ENCODE results near the gene NACC1.

Gene NACC1

DNA sequence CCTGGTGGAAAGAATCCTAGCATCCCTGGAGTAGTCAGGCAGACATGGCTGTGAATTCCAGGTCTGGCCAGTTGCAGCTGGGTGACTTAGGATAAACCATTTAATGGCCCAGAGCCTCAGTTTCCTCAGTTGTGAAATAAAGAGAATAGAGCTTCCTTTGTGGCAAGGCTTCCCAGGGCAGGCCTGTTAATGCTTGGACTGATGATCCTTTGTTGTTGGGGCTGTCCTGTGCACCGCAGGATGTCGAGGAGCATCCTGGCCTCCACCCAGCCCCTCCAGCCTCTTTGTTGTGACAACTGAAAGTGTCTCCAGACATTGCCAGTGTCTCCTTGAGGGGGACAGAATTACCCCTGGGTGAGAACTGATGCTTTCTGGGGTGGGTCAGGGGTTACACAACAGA, 31.7 kb upstream of the NACC1 start:
- H3K4me3 ChIP-seq (ENCODE audit: low read depth, low read length): no peak overlapping the region
- DNase-seq (ENCODE audit: low read depth): no peak

DNA sequence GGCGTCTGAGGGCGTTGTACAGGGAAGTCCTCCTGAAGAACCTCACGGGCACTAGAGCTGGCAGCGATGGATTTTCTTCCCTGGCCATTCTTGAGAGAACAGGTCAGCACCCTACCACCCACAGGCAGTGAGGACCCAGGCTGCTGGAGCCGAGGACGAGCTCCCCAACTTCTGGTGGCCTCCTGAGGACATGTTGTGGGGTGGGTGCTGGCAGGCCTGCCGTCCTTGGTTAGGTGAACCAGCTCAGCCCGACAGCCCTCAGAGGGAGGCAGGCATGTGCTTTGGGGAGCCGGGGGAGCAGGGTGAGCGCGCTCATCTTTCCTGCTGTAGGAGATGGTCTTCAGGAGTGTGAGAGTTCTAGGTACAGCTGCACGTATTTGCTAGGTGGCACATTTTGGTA, 30.8 kb upstream of the NACC1 start:
- DNase-seq (ENCODE audit: low read depth): no peak
- H3K4me3 ChIP-seq (ENCODE audit: low read depth, low read length): no peak overlapping the region

DNA sequence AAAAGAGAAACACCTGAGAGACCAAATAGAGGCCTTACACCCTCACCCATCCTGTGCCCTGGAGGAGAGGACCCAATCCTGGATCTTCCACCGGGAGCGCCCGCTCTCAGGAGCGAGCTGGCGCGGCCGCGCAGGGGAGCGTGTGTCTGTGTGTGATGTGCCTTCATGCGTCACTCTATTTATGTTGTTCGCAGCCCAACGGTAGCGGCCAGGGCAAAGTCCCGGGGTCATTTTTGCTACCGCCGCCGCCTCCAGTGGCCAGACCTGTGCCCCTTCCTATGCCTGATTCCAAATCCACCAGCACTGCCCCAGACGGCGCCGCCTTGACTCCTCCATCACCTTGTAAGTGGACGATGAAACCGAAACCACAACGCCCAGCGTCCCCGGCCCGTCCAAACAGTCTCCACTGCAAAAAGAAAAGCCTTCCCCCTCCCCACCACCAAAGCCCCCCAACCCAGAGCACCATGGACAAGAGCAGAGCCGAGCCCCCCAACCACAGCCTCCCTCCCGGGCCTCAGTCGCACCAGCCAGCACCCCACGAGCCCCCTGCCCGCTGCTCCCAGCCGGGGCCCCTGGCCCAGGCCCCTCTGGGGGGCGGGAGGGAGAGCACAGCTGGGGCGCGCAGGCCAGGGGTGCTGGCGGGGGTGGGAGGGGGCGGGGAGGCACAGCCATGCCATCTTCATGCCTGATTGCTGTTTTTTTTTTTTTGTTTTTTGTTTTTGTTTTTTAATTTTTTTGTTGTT, 30.1 kb upstream of the NACC1 start:
- DNase-seq (ENCODE audit: low read depth): no peak
- H3K4me3 ChIP-seq (ENCODE audit: low read depth, low read length): no peak overlapping the region

DNA sequence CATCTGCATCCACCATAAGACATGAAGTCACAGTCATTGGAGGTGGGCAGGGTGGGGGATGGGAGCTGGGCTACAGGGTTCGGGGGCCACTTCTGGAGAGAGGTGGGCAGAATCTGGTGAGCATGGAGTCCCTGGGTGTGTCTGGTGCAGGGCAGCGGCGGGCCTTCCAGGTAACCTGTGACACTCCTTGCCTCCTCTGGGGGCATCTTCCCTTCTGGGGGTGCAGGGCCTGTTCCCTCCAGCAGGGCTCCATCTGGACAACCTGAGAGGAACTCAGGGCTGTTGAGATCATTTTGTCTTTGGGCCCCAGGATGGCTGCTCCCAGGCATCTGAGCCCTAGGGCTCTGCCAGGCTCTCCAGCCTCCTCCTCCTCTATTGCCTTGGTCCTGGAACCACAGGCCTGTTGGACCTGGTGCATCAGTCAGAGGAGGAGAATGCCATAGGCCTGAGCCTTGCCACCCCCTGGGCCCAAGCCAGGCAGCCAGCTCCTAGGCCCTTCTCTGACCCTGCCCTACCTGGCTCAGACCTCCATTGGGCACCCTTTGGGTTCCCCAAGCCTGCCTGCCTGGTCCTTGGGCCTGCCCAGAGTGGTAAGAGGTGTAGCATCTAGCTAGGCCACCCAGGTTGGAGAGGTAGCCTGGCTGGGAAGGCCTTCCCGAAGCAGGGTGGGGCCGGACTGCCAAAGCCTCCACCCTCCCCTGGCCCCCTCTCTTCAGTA, 28.8 kb upstream of the NACC1 start:
- DNase-seq (ENCODE audit: low read depth): no peak

DNA sequence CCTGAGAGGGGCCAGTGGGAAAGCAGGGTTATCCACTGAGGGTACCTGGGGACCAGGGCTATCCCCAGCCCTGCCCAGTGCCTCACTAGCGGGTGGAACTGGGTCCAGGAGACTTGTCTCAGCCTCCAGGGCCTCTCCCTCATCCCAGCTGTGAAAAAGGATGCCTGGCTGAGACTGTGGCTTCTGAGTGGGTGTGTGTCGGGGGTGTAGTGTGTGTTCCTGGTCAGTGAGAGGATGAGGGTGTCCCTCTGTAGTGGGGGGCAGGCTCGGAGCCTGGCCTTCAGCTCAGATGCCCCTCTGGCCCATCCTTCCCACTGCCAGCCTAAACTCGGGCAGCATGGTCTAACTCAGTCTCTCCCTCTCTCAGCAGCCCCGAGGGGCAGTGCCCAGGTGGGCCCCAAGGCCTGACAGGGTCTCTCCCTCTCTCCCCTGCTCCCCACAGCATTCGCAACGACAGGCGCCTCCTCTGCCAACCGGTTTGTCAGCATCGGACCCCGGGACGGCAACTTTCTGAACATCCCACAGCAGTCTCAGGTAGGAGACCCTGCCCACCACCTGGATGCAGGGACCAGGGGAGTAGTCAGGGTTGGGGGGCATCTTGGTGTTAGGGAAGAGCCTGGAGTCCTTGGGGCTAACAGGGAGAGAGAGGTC, 28.1 kb upstream of the NACC1 start:
- DNase-seq (ENCODE audit: low read depth): no peak
- no peak overlapping the region for H3K4me3 ChIP-seq (ENCODE audit: low read depth, low read length)

More for the DNA sequence above, 28.8 kb upstream of the NACC1 start:
- H3K4me3 ChIP-seq (ENCODE audit: low read depth, low read length): no peak overlapping the region

DNA sequence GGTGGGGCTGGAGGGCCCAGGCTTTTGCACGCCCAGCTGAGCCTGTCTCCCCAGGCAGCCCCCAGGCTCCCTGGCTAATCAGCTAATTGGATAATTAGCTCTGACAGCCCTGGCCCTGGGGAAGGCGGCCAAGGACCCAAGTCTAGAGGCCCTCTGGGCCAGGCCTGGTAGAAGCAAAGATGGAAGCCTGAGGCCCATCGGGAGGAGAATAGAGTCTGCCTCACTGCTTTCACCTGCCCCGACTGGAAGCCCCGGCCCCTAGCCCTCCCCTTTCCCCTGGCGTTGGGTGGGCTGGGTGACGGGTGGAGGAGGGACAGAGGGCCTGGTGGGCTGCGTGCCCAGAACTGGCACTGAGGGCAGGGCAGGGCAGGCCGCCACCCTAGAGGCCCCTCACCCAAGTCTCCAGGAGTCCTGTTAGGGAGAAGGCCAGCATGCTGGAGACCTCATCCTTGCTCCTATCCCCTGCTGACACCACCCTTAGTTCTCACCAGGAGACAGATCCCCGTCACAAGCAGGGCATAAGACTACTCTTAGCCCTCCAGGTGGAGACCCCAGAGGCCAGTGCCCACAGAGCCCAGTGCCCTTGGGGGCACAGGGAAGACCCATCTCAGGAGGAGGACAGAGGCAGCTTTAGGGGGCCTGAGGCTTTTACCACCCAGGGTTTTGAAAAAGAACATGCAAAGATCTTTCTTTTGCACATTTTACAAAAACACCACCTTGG, 27.4 kb upstream of the NACC1 start:
- DNase-seq (ENCODE audit: low read depth): no peak
- H3K4me3 ChIP-seq (ENCODE audit: low read depth, low read length): no peak overlapping the region

DNA sequence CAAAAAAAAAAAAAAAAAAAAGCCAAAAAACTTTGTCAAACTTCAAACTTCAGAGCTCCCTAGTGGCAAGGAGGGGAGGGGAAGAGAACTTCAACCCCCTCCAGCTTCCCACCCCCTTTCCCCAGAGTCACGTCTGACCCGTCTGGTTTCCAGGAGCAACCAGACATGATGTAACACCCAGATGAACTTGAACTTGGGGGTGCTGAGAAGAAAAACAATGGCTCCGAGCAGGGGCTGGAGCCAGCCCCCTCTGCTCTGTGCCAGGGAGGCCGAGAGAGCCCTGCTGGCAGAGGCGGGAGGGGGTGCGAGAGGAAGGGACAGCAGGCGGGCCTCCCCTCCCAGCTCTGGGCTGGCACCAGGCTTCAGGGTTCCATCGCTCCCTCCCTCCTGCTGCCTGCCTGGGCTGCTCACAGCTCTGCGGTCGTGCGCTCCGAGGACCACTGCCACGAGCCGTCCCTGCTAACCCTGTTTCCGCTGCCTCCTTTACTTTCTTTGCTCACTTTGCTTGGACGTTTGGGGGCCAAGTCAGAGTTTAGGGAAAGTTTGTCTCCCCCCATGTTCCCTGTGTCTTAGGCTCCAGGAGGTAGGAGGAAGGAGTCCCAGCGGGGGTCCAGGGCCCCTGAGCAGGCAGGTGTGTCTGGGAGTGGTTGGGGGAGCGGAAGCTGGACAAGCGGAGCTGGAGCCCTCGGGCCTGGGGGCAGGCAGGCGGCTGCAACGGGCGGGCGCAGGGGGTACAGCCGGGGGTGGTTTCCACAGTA, 26.5 kb upstream of the NACC1 start:
- no peak overlapping the region for H3K4me3 ChIP-seq (ENCODE audit: low read depth, low read length)
- peak; percentile 81 for DNase-seq (ENCODE audit: low read depth)

DNA sequence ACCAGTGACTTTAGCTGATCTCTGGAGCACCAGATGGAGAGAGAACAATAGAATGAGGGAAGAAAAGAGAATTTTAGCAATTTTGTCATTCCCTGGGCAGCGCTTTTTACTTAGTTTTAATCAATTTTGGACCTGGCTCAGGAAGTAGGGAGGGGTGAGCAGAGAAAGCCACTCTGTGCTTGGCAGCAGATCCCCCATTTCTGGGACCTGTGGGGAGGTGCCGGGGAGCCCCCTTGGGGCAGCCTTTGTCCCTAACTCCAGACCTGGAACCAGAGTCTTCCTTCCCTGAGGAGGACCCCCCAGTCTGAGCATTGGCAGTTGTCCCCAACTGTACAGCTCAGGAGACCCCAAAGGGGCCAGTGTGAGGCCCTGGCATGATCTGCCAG, 25.9 kb upstream of the NACC1 start:
- DNase-seq (ENCODE audit: low read depth): no peak
- no peak overlapping the region for H3K4me3 ChIP-seq (ENCODE audit: low read depth, low read length)

DNA sequence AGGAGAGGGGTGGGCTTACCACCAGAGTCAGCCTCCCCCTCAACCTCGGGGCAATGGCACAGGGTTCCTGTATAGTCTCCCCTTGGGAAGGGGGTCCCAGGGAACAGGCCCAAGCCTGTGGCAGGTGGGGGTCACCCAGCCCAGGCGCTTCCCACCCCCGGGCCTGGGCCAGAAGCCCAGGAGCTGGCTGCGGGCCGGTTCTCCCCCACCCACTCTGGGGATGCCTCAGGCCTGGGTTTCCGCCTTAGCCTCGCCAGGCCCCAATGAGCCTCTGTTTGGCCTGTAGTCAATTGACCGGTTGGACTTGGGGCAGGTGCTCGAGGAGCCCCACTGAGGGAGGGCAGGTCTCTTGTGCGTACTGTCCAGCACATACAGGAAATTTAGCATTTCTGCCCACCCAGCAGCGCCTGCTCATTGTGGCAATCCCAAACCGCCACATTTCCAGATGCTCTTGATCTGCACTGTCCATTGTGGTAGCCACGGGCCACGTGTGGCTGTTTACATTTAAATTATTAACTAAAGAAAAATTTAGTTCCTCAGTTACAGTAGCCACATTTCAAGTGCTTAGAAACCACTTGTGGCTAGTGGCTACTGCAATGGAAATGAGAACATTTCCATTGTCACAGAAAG, 25.3 kb upstream of the NACC1 start:
- no peak overlapping the region for H3K4me3 ChIP-seq (ENCODE audit: low read depth, low read length)
- DNase-seq (ENCODE audit: low read depth): no peak

DNA sequence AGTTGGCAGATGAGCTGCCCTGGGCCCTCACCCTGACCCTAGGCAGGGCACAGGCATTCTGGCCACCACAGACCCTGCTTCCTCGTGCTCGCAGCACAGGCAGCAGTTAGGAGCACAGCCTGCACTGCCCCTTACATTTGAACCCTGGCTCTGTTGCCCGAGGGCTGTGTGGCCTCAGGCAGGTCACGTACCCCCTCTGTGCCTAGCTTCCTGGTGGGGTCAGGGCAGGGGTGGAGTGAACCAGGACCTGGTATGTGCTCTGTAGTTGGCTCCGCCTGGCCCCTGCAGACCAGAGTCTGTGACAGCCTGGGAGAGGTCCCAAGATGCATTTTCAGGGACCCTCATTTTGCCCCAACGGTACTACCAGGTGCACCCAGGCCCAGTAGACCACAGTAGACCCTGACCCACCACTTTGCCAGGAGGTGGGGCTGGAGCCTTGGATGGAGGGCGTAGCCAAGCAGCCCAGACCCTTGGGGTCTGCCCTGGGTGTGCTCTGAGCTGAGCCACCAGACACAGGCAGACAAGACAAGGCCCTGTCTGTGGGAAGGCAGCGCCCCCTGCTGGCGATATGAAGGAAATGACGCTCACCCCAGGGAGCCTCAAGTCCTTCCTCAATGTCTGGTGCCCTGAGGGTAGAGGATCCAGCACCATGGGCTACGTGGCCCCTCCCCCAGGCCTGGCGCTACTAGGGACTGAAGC, 24.5 kb upstream of the NACC1 start:
- no peak overlapping the region for H3K4me3 ChIP-seq (ENCODE audit: low read depth, low read length)
- DNase-seq (ENCODE audit: low read depth): peak; percentile 43

DNA sequence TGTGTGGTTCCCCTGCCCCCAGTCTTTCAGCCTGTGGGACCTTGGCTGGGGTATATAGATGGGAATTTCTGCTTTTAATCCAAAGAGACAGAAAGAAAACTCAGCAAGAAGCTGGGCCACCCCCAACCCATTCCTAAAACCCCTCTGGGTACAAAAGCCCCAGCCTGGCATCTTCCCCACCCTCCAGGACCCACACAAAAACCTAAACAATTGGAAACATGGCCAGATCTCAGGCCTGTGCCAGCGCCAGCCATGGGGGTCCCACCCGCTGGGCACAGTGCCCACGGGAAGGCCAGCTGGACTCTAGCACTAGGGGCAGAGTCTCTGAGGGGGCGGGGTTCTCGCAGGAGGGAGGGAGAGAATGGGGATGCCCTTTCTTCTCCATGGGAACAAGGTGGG, 24.0 kb upstream of the NACC1 start:
- no peak for DNase-seq (ENCODE audit: low read depth)
- no peak overlapping the region for H3K4me3 ChIP-seq (ENCODE audit: low read depth, low read length)

DNA sequence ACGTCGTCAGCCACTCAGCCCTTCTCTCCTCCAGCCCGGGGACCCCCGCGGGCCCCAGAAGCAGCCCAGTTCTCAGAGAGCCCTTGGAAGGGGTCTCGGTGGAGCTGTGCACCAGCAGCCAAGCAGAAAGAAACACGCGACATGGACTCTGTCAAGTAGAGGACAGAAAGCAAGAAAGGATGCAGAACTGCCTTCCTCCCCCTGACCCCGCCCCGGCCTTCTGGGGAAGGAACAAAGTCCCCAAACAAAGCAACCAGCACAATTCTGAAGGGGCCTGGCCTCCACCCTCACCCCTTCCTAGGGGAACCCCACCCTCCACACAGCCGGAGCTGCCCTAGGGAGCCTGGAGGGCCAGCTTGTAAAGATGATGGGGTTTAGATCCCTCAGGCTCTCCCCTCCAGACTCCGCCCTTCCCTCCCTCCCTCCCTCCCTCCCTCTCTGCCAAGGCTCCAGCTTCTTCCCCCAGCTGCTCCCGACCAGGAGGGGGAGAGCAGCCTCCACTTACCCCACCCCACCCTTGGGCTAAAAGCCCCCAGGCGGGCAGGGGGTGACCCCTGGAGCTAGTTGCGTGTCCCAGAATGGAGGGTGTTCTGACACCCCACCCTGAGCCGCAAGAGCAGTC, 23.2 kb upstream of the NACC1 start:
- DNase-seq (ENCODE audit: low read depth): no peak
- H3K4me3 ChIP-seq (ENCODE audit: low read depth, low read length): no peak overlapping the region

DNA sequence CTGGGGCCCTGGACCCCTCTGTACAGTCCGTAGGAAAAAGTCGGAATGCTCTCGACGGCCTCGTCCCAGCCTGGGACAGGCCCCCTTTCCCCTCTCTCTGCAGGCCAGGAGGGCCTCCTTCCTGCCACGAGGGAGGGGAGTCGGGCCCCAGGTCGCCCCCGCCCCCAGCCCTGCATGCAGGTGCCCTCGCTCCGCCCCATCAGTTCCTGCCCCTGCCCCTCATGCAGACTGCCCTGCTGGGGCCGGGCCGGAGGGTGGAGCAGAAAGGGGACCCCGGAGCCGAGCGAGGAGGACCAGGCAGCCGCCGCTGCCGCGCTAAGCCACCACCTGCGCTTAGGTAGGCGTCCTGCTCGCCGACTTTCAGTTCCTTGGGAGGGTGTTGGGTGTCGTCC, 22.7 kb upstream of the NACC1 start:
- DNase-seq (ENCODE audit: low read depth): no peak
- H3K4me3 ChIP-seq (ENCODE audit: low read depth, low read length): no peak overlapping the region

DNA sequence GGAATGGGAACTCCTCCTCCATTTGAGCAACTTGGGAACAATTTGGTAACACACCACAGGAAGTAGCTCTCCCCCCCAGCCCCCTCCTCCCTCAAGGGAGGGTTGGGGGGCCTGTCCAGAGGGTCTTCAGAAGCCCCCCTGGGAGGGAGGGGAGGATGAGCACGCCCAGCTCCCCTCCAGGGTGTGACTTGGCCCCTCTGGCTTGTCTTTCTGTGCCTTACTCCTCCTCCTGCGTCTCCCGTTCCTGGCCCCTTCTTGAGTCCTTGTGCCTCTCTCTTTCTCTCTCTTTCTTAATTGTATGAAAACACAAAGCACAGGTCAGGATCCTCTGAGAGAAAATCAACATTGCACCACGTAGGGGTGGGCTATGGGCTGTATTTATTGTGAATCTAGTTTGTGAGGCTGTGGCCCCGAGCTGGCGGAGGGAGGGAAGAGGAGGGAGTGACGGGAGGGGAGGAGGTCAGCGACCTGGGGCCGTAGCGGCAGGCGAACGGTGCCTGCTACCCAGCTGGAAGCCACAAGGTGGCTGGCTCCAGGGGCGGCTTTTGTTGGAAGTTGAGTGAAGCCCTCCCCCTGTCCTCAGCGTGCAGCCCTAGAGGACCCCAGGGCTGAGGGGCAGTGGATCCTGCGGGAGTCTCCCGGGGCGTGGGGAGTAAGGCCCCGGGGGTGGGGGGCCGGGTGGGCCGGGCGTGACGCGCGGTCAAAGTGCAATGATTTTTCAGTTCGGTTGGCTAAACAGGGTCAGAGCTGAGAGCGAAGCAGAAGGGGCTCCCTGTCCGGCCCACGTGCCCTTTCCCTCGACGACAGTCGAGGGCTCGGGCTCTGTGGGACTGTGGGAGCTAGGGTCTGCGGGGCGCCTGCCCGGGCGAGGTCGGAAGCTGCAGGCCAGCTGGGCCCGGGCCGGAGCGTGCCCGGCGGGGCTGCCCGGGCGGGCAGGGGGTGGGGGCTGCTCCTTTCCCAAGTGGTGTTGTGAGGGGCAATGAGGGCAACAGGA, 21.8 kb upstream of the NACC1 start:
- DNase-seq (ENCODE audit: low read depth): no peak
- H3K4me3 ChIP-seq (ENCODE audit: low read depth, low read length): no peak overlapping the region

DNA sequence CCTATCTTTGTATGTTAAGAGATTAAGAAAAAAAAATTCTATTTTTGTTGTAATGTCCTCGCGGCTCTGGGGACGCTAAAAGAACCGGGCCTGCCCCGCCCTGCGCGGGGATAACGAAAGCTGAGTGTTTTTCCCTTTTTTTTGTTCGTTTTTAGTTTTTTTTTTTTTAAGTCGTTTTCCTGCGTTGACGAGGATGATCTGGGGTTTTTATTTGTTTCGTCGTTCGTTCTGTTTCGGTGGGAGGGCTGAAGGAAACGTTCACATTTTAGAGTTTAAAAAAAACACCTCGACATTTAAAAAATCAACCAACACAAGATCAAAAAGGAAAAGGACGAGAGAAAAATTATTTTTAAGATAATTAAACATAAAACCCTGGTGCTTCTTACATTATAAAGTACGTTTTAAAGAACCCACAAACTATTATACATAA, 21.0 kb upstream of the NACC1 start:
- H3K4me3 ChIP-seq (ENCODE audit: low read depth, low read length): no peak overlapping the region
- no peak for DNase-seq (ENCODE audit: low read depth)

DNA sequence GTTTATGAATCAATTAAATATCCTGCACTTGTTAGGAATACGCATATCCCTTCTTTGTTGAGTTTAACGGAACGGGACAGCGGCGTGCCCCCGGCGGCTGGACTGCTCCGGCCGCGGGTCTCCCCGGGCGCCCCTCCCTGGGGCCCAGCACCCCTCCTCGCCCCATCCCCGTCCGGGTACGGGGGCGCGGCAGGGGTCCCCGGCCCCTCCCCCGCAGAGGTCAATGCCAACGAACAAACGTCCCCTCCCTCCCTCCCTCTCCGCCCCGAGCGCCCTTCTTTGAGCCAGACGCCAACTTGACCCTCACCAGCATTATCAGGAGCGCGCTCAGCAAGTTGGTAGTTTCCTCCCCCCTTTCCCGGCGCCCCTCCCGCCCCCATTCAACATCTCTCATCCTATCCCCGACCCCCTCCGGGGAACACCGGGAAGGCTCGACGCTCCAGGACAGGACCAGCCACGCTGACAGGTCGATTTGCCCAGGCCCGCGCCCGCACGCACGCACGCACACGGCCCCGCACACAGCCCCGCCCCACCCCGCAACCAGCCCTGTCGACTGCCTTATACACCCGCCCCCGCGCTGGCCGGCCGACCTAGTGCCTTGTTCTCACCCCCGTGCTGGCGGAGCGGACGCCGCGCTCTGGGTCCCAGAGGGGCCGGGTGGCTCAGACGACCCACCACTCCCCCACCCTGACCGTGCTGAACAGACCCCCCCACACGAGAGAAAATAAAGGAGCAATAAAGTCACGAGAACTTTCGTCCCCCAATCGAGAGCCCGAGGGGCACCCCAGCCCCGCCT, 20.4 kb upstream of the NACC1 start:
- no peak overlapping the region for H3K4me3 ChIP-seq (ENCODE audit: low read depth, low read length)
- no peak for DNase-seq (ENCODE audit: low read depth)

Data from skeletal muscle cell (primary cell).